Activated CD8-positive, alpha-beta T cell treated with anti-CD3 and anti-CD28 coated beads for 36 hours (primary cell): ENCODE data around the gene PPFIA2. TPM values are rescaled to one million over a fixed set of nuclear protein-coding genes. Genes with fewer than 3 reads are reported as not detected.

Source experiments
- ATAC-seq: fragments of 200-7000 bp; cut with Tn5 transposase; one replicate; pipeline ENCODE4 v1.10.0; 2021; ENCODE audit warnings: mild to moderate bottlenecking, moderate library complexity
- CTCF ChIA-PET: fragments of 350-600 bp; sonication (Branson Sonifier 250); formaldehyde crosslinking; loops from one replicate; lab custom pipeline; 2021; ENCODE audit warnings: antibody characterized with exemption; lab: Charles Lee
- POLR2A ChIA-PET: fragments of 350-600 bp; sonication (Branson Sonifier 250); formaldehyde crosslinking; loops from one replicate; lab custom pipeline; 2021; ENCODE audit warnings: antibody characterized with exemption; lab: Charles Lee
- DNase-seq: peaks from one replicate; pipeline ENCODE4 v3.0.0-alpha.2; 2020
- H3K27ac Mint-ChIP-seq: one replicate; pipeline ENCODE4 v1.8.0; 2021; ENCODE audit warnings: mild to moderate bottlenecking, mixed read lengths
- H3K27me3 Mint-ChIP-seq: one replicate; pipeline ENCODE4 v1.8.0; 2021; ENCODE audit warnings: mixed read lengths
- H3K36me3 Mint-ChIP-seq: one replicate; pipeline ENCODE4 v1.8.0; 2021; ENCODE audit warnings: low read depth, mixed read lengths
- H3K4me1 Mint-ChIP-seq: one replicate; pipeline ENCODE4 v1.8.0; 2021; ENCODE audit warnings: low read depth, mixed read lengths
- H3K4me3 Mint-ChIP-seq: one replicate; pipeline ENCODE4 v1.8.0; 2021; ENCODE audit warnings: mild to moderate bottlenecking, moderate library complexity, mixed read lengths
- H3K9me3 Mint-ChIP-seq: one replicate; pipeline ENCODE4 v1.8.0; 2021; ENCODE audit warnings: mixed read lengths
- CTCF ChIP-seq: fragments of 200-600 bp; IDR thresholded peaks from one replicate; pipeline ENCODE4 v1.8.0; 2022; ENCODE audit warnings: antibody characterized with exemption, mild to moderate bottlenecking
- intact Hi-C: fragments of 100-400 bp; cut with micrococcal nuclease; formaldehyde crosslinking; loops from one replicate; pipeline ENCODE4 v1.10.0; 2022
- total RNA-seq, 2 experiments: library from RNA; stranded (reverse); gene quantifications; one replicate each; pipeline ENCODE4 v1.2.3, GENCODE V29; 2021

The PPFIA2 gene
- total RNA-seq, 2 experiments from 2014 or later = not detected

GRCh38 chr12:81330480-81330879, 428.7 kb downstream of the PPFIA2 start:
- ChIA-PET CTCF (no interaction called here), POLR2A (no interaction called here)
- Mint-ChIP-seq H3K9me3 (peaks cover 3% of the 10 kb centered on the region), H3K27me3 (no peaks in the 10 kb centered on the region), H3K4me3 (no peak overlapping the region), H3K4me1 (no peaks in the 10 kb centered on the region), H3K36me3 (no peaks in the 10 kb centered on the region), H3K27ac (no peak overlapping the region)
- TF ChIP-seq CTCF = no peak
- DNase-seq (no peak), ATAC-seq (no peak)
- intact Hi-C loops = no loop called here

GRCh38 chr12:81329085-81329484, 430.1 kb downstream of the PPFIA2 start:
- ATAC-seq (no peak), DNase-seq (peak; percentile 9)
- Mint-ChIP-seq H3K9me3 (no peaks in the 10 kb centered on the region), H3K4me1 (no peaks in the 10 kb centered on the region), H3K4me3 (no peak overlapping the region), H3K27ac (no peak overlapping the region), H3K36me3 (no peaks in the 10 kb centered on the region), H3K27me3 (no peaks in the 10 kb centered on the region)
- CTCF ChIA-PET = interaction anchor here (0.7 to 1.3 kb wide), 2 partner anchors 11 to 27 kb away, joined by 3 to 4 read pairs; no protein-coding TSS in a partner anchor
- no peak for TF ChIP-seq CTCF
- POLR2A ChIA-PET = no interaction called here
- intact Hi-C loops = no loop called here

GRCh38 chr12:81327425-81327824, 431.7 kb downstream of the PPFIA2 start:
- no peaks in the 10 kb centered on the region for H3K36me3 Mint-ChIP-seq
- ChIA-PET POLR2A (no interaction called here), CTCF (no interaction called here)
- H3K4me3 Mint-ChIP-seq = no peak overlapping the region
- H3K27me3 Mint-ChIP-seq = no peaks in the 10 kb centered on the region
- ATAC-seq (no peak), DNase-seq (no peak)
- H3K27ac Mint-ChIP-seq = no peak overlapping the region
- peaks cover 1% of the 10 kb centered on the region for H3K9me3 Mint-ChIP-seq
- TF ChIP-seq CTCF = no peak
- intact Hi-C loops = no loop called here
- no peaks in the 10 kb centered on the region for H3K4me1 Mint-ChIP-seq

- ChIA-PET POLR2A (no interaction called here), CTCF (no interaction called here)
- intact Hi-C loops = no loop called here
- no peak overlapping the region for H3K27ac Mint-ChIP-seq
- H3K36me3 Mint-ChIP-seq = no peaks in the 10 kb centered on the region
- H3K4me3 Mint-ChIP-seq = no peak overlapping the region
- peaks cover 1% of the 10 kb centered on the region for H3K9me3 Mint-ChIP-seq
- DNase-seq (no peak), ATAC-seq (no peak)
- no peaks in the 10 kb centered on the region for H3K4me1 Mint-ChIP-seq
- H3K27me3 Mint-ChIP-seq = no peaks in the 10 kb centered on the region
- TF ChIP-seq CTCF = no peak
Observed at GRCh38 chr12:81325086-81325485, 434.1 kb downstream of the PPFIA2 start.

GRCh38 chr12:81314903-81315531, 444.1 kb downstream of the PPFIA2 start:
- H3K4me1 Mint-ChIP-seq = no peaks in the 10 kb centered on the region
- ChIA-PET POLR2A (no interaction called here), CTCF (no interaction called here)
- no peaks in the 10 kb centered on the region for H3K27me3 Mint-ChIP-seq
- H3K9me3 Mint-ChIP-seq = no peaks in the 10 kb centered on the region
- no peaks in the 10 kb centered on the region for H3K36me3 Mint-ChIP-seq
- no peak for DNase-seq
- intact Hi-C loops = no loop called here
- no peak overlapping the region for H3K4me3 Mint-ChIP-seq
- no peak for TF ChIP-seq CTCF
- no peak overlapping the region for H3K27ac Mint-ChIP-seq
- no peak for ATAC-seq
